Mesodermal cell (in vitro differentiated cells): ENCODE results near the gene CHN1.
A peak's percentile ranks its signal among the peaks of the same experiment; 100 is the strongest.

Source experiments
- H3K27ac ChIP-seq: 2 replicates; pipeline ENCODE4 v1.7.0; 2013; ENCODE audit warnings: mild to moderate bottlenecking, low read depth, low read length, moderate library complexity; ENCODE audit not compliant: severe bottlenecking
- H3K36me3 ChIP-seq: 2 replicates; pipeline ENCODE4 v1.7.1; 2013; ENCODE audit warnings: mild to moderate bottlenecking, low read length, moderate library complexity; ENCODE audit not compliant: control insufficient read depth, insufficient read depth
- H3K4me1 ChIP-seq: one replicate; pipeline ENCODE4 v1.7.1; 2013; ENCODE audit warnings: mild to moderate bottlenecking, low read length; ENCODE audit not compliant: insufficient read depth, control insufficient read depth, poor library complexity, severe bottlenecking
- H3K4me3 ChIP-seq: 2 replicates; pipeline ENCODE4 v1.7.0; 2013; ENCODE audit warnings: low read length, control low read depth, mild to moderate bottlenecking; ENCODE audit not compliant: insufficient read depth, poor library complexity, severe bottlenecking; ENCODE audit errors: extremely low read depth
- H3K9me3 ChIP-seq: 2 replicates; pipeline ENCODE4 v1.7.1; 2013; ENCODE audit warnings: mild to moderate bottlenecking, low read length, moderate library complexity; ENCODE audit not compliant: control insufficient read depth
- WGBS, 2 experiments: methylation state at CpG; one replicate each; pipeline ENCODE4 v1.1.5; 2013; ENCODE audit warnings: missing lambda C conversion rate in 2 of 2; ENCODE audit not compliant: insufficient coverage in 2 of 2; 5-methylcytosine and 5-hydroxymethylcytosine counted together

Gene CHN1

DNA sequence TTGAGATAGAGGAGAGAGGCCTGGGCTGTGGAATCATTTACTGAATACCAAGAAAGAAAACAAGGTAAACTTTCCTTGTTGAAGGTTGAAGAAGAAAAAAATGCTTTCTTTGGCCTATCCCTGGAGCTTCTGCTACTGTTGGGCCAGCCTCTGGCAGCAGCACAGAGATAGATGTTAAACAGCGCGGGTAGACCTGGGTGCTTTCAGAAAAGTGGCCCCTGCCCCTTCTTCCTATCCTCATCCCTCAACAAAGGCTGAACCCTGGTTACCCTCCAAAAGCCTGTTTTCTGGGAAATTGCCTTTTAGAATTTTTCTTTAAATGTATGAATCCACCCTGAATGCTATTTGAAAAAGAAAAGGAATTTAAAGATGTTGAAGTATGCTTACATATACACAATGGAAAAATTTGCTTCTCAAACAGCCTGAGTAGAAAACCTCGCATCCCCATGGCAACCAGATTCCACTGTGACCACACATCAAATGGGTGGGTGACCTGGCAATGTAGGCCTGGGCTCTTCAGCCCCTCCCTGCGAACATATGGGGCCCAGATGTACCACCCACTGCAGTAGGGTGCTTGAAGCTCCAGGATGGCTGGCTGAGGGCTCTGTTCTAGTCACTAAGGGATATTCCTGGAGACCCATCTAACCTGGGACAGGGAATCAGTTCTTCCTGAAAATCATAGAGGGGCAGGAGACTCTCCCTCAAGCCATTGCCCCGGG, 217.5 kb downstream of the CHN1 start:
- H3K36me3 ChIP-seq: no peaks in the 10 kb centered on the region
- H3K4me1 ChIP-seq: peaks cover 7% of the 10 kb centered on the region
- H3K9me3 ChIP-seq: no peaks in the 10 kb centered on the region
- 28 to 50% methylated on average over 3 to 5 of the region's 5 CpGs for WGBS, 2 experiments
- H3K4me3 ChIP-seq: no peak overlapping the region
- peak overlapping the region; percentile 92 for H3K27ac ChIP-seq

DNA sequence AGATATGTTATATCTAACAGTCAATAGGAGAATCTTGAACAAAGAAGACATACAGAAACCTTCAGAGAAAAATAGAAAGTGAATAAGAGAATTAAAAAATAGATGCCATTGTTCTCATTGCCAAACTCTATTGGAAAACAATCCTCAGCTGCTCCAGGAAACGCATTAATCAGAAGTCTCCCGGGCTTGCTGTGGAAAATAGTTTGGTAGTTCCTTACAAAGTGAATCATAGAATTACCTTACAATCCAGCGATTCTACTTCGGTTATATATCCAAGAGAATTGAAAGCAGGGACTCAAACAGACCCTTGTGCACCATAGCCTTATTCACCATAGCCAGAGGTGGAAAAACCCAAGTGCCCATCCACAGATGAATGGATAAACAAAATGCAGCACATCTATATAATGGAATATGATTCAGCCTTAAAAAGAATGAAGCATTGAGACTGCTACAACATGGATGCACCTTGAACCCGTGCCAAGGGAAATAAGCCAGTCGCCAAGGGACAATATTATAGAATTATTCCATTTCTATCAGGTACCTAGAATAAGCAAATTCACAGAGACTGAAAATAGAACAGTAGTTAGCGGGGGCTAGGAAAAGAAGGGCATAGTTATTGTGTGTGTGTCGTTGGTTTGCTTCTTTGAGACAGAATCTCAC, 219.0 kb downstream of the CHN1 start:
- H3K36me3 ChIP-seq: no peaks in the 10 kb centered on the region
- no peak overlapping the region for H3K4me3 ChIP-seq
- H3K9me3 ChIP-seq: no peaks in the 10 kb centered on the region
- WGBS, 2 experiments: 89 to 100% methylated on average over 1 to 4 of the region's 8 CpGs
- peaks cover 7% of the 10 kb centered on the region for H3K4me1 ChIP-seq
- no peak overlapping the region for H3K27ac ChIP-seq

DNA sequence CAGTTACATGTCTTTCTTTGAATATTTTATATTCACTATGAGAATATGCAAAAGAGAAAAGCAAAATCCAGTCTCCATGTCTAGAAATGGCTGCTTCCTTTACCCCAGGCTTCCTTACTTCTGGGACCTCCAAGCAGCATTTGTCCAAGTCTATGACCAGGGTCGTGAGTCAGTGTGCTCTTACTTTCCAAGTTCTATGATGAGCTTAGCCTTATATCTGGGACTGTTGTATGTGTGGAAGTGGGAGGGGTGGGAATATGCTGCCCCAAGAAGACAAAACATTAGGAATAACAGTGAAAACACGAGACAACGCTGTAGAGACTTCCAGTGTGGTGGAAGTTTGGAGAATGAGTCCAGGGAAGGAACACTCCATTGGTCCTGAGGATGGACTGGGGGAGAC, 219.7 kb downstream of the CHN1 start:
- no peaks in the 10 kb centered on the region for H3K36me3 ChIP-seq
- peaks cover 7% of the 10 kb centered on the region for H3K4me1 ChIP-seq
- no peak overlapping the region for H3K4me3 ChIP-seq
- no peaks in the 10 kb centered on the region for H3K9me3 ChIP-seq
- no peak overlapping the region for H3K27ac ChIP-seq
- 84 to 100% methylated on average over 2 to 3 of the region's 3 CpGs for WGBS, 2 experiments

DNA sequence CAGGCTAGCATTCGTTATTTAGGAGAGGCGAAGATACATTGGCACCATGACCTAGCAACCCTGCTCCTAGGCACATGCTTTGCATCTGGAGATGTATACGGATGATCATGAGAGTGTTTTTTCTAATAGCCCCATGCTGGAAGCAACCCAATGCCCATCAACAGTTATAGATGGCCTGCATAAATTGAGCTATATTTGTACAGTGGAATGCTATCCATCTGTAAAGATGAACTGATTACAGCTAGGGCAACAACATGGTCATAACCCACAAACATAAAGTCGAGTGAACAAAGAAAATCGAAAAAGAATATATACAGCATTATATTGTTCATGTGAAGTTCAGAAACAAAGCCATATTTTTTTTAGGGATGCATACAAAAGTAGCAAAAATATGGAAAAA, 220.3 kb downstream of the CHN1 start:
- no peaks in the 10 kb centered on the region for H3K9me3 ChIP-seq
- H3K36me3 ChIP-seq: no peaks in the 10 kb centered on the region
- H3K4me1 ChIP-seq: peaks cover 7% of the 10 kb centered on the region
- H3K4me3 ChIP-seq: no peak overlapping the region
- 96 to 100% methylated on average over 2 to 3 of the region's 5 CpGs for WGBS, 2 experiments
- H3K27ac ChIP-seq: no peak overlapping the region

DNA sequence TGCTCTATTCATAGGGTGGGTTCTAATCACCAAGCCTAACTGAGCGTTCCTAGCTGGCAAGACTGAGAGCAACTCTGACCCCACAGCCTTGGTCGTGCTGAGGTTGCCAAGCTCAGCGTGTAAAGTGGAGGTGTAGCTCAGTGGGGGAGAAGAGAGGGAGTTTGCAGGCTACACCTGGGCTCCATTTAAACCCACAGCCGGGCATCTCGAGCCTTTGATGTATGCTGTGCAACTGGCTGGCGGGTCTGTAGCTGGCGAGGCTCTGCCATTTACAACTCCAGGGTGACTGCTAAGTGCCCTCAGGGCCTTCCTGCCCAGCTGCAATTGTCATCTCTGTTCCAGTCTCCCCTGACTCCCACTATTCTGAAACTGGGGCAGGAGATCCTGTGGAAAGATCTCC, 220.9 kb downstream of the CHN1 start:
- Histone ChIP-seq H3K4me1 (peaks cover 12% of the 10 kb centered on the region), H3K9me3 (no peaks in the 10 kb centered on the region), H3K27ac (no peak overlapping the region), H3K36me3 (no peaks in the 10 kb centered on the region), H3K4me3 (no peak overlapping the region)
- WGBS, 2 experiments: 84 to 91% methylated on average over 6 of the region's 7 CpGs

DNA sequence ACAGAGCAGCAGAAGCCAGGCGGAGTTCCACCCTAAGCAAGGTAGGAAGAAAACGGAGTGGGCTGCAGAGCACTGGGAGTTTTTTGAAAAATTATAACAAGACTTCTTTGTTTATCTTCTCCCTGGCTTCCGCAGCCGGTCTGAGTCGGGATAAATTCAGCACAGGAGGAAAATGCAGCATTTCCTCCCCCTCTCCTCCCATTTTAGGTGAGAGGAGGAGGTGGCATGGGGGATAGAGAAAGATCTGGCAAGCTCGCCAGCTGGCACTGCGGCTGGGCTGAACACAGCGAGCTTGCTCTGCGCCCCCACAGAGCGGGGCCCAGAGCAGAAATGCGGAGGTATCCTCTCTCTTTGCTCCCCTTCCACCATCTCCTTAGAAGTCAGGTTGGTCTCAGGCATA, 223.2 kb downstream of the CHN1 start:
- no peaks in the 10 kb centered on the region for H3K9me3 ChIP-seq
- H3K4me3 ChIP-seq: no peak overlapping the region
- 96 to 100% methylated on average over 1 to 5 of the region's 11 CpGs for WGBS, 2 experiments
- no peaks in the 10 kb centered on the region for H3K36me3 ChIP-seq
- H3K4me1 ChIP-seq: peaks cover 18% of the 10 kb centered on the region
- H3K27ac ChIP-seq: no peak overlapping the region

DNA sequence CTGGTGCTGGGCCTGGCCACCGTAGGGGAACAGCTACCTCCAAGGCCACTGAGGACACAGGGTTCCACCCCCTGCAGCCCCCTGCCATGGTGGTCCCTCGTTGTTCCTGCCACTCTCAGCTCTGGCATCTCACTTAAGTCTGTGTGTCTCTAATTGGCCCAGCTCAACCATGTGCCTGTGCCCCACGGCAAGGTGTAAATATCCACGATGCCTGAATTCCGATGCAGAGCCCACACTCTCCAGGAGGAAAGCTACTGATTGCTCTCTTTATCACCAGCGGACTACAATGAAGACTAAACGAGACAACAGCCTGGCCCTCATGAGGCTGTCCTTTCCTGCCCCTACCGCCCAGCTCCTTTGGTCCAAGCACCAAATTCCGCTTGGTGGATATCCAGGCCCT, 223.9 kb downstream of the CHN1 start:
- no peak overlapping the region for H3K27ac ChIP-seq
- WGBS, 2 experiments: 87 to 95% methylated on average over 6 to 8 of the region's 9 CpGs
- H3K4me1 ChIP-seq: peaks cover 18% of the 10 kb centered on the region
- no peaks in the 10 kb centered on the region for H3K9me3 ChIP-seq
- H3K36me3 ChIP-seq: no peaks in the 10 kb centered on the region
- H3K4me3 ChIP-seq: no peak overlapping the region

DNA sequence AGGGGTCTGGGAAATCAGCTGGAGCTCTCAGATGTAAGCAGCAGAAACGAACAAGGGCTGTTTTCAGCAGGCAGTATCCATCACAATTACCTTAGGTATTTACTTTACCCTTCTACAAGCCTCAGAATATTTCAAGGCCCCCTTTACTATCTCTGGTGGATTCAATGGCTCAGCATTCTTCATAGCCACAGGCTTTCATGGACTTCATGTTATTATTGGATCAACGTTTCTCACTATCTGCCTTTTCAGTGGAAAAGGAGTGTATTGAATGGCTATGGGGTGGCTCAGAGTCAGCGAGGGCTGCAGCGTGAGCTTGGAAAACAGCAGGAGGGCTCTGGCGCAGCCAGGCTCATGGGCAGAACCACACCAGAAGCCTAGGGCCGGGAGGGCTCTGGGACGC, 224.3 kb downstream of the CHN1 start:
- H3K9me3 ChIP-seq: no peaks in the 10 kb centered on the region
- peak overlapping the region; percentile 0 for H3K27ac ChIP-seq
- 82 to 95% methylated on average over 4 to 6 of the region's 7 CpGs for WGBS, 2 experiments
- H3K4me3 ChIP-seq: no peak overlapping the region
- peaks cover 18% of the 10 kb centered on the region for H3K4me1 ChIP-seq
- no peaks in the 10 kb centered on the region for H3K36me3 ChIP-seq

DNA sequence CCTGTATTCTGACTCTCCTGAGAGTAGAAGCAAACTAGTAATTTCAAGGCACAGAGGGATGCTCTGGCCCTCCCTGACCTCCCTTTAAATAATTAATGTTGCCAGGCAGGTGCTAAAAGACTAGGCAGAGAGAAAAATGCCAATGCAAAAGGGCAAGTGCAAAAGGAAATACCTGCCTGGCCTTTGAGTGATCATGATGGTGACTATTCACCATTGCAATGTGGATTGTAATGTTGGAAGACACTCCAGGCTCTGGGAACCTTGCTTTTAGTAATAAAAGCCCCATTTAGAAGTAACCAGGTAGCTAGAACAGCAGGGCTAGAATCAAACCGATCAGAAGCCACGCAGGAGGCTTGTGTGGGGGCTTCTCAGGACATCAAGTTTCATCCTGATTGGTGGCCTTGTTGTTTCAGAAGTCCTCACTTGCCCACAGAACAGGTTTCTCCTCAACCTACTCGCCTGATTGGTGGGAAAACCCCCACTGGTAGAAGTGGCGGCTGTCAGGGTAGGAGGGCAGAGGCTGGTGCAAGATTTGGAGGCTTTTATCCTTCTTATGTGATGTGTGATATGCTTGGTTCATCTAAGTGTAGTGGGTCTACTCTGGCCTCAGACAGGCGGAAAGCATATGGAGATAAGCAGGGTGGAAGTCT, 224.9 kb downstream of the CHN1 start:
- Histone ChIP-seq H3K36me3 (no peaks in the 10 kb centered on the region), H3K9me3 (no peaks in the 10 kb centered on the region), H3K4me1 (peaks cover 18% of the 10 kb centered on the region), H3K4me3 (no peak overlapping the region), H3K27ac (peak overlapping the region; percentile 0)
- WGBS, 2 experiments: 100% methylated on average over 1 to 4 of the region's 5 CpGs

DNA sequence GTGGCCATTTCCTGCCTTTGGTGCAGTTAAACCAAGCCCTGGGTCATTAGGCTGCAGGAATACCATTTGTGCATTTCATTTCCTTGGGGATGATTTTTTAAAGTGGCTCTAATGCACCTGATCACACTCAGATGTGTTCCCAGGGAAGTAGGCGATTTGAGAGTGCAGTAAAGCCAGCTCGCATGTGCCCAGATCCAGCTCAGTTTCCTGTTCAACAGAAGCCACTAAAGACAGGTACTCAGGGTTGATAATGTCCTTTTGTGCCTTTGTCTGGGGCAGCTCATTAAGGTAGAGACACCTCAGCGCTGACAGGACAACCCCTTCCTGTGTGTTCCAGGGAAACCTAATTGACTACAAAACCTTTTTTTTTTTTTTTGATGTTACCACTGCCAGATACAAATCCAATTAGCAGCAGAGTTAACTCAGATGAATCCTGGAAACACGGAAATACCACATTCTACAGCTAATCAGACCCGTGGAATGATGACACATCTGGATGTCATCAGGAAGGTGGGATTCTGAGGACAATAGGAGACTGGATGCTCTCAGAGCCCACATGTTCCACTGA, 225.7 kb downstream of the CHN1 start:
- Histone ChIP-seq H3K4me3 (no peak overlapping the region), H3K9me3 (no peaks in the 10 kb centered on the region), H3K27ac (no peak overlapping the region), H3K4me1 (peaks cover 18% of the 10 kb centered on the region), H3K36me3 (no peaks in the 10 kb centered on the region)
- 87 to 88% methylated on average over 3 to 5 of the region's 5 CpGs for WGBS, 2 experiments
